Activated CD8-positive, alpha-beta T cell treated with anti-CD3 and anti-CD28 coated beads for 36 hours (primary cell): Measurements from ENCODE around the gene PEPD. TPM values are rescaled to one million over a fixed set of nuclear protein-coding genes. Genes with fewer than 3 reads are reported as not detected.

ENCODE experiments used
- ATAC-seq: fragments of 200-7000 bp; cut with Tn5 transposase; one replicate; pipeline ENCODE4 v1.10.0; 2021; ENCODE audit warnings: mild to moderate bottlenecking, moderate library complexity
- CTCF ChIA-PET: fragments of 350-600 bp; sonication (Branson Sonifier 250); formaldehyde crosslinking; loops from one replicate; lab custom pipeline; 2021; ENCODE audit warnings: antibody characterized with exemption; lab: Charles Lee
- POLR2A ChIA-PET: fragments of 350-600 bp; sonication (Branson Sonifier 250); formaldehyde crosslinking; loops from one replicate; lab custom pipeline; 2021; ENCODE audit warnings: antibody characterized with exemption; lab: Charles Lee
- DNase-seq: peaks from one replicate; pipeline ENCODE4 v3.0.0-alpha.2; 2020
- H3K27ac Mint-ChIP-seq: one replicate; pipeline ENCODE4 v1.8.0; 2021; ENCODE audit warnings: mild to moderate bottlenecking, mixed read lengths
- H3K27me3 Mint-ChIP-seq: one replicate; pipeline ENCODE4 v1.8.0; 2021; ENCODE audit warnings: mixed read lengths
- H3K36me3 Mint-ChIP-seq: one replicate; pipeline ENCODE4 v1.8.0; 2021; ENCODE audit warnings: low read depth, mixed read lengths
- H3K4me1 Mint-ChIP-seq: one replicate; pipeline ENCODE4 v1.8.0; 2021; ENCODE audit warnings: low read depth, mixed read lengths
- H3K4me3 Mint-ChIP-seq: one replicate; pipeline ENCODE4 v1.8.0; 2021; ENCODE audit warnings: mild to moderate bottlenecking, moderate library complexity, mixed read lengths
- H3K9me3 Mint-ChIP-seq: one replicate; pipeline ENCODE4 v1.8.0; 2021; ENCODE audit warnings: mixed read lengths
- CTCF ChIP-seq: fragments of 200-600 bp; IDR thresholded peaks from one replicate; pipeline ENCODE4 v1.8.0; 2022; ENCODE audit warnings: antibody characterized with exemption, mild to moderate bottlenecking
- intact Hi-C: fragments of 100-400 bp; cut with micrococcal nuclease; formaldehyde crosslinking; loops from one replicate; pipeline ENCODE4 v1.10.0; 2022
- total RNA-seq, 2 experiments: library from RNA; stranded (reverse); gene quantifications; one replicate each; pipeline ENCODE4 v1.2.3, GENCODE V29; 2021

Gene PEPD
- total RNA-seq, 2 experiments from 2014 or later, result 32.6 to 34.6 TPM

GRCh38 chr19:33443638-33444561, 77.7 kb downstream of the PEPD start:
- ATAC-seq, result no peak
- peaks cover 3% of the 10 kb centered on the region for H3K4me1 Mint-ChIP-seq
- no peak for DNase-seq
- ChIA-PET CTCF (no interaction called here), POLR2A (no interaction called here)
- H3K27me3 Mint-ChIP-seq, result no peaks in the 10 kb centered on the region
- TF ChIP-seq CTCF, result no peak
- no peaks in the 10 kb centered on the region for H3K36me3 Mint-ChIP-seq
- no peak overlapping the region for H3K27ac Mint-ChIP-seq
- intact Hi-C loops, result no loop called here
- no peaks in the 10 kb centered on the region for H3K9me3 Mint-ChIP-seq
- no peak overlapping the region for H3K4me3 Mint-ChIP-seq

GRCh38 chr19:33442706-33443105, 78.9 kb downstream of the PEPD start:
- ATAC-seq, result no peak
- Mint-ChIP-seq H3K27me3 (no peaks in the 10 kb centered on the region), H3K9me3 (no peaks in the 10 kb centered on the region), H3K4me3 (no peak overlapping the region), H3K36me3 (no peaks in the 10 kb centered on the region), H3K4me1 (peaks cover 3% of the 10 kb centered on the region), H3K27ac (no peak overlapping the region)
- intact Hi-C loops, result no loop called here
- ChIA-PET POLR2A (no interaction called here), CTCF (interaction anchor here (1.0 kb wide), 1 partner anchor 12 kb away, joined by 3 read pairs; no protein-coding TSS in a partner anchor)
- DNase-seq, result no peak
- TF ChIP-seq CTCF, result no peak

GRCh38 chr19:33441828-33442227, 79.8 kb downstream of the PEPD start:
- peaks cover 3% of the 10 kb centered on the region for H3K4me1 Mint-ChIP-seq
- H3K9me3 Mint-ChIP-seq, result no peaks in the 10 kb centered on the region
- no peak overlapping the region for H3K27ac Mint-ChIP-seq
- ChIA-PET CTCF (interaction anchor here (1.0 kb wide), 1 partner anchor 11 kb away, joined by 3 read pairs; no protein-coding TSS in a partner anchor), POLR2A (no interaction called here)
- intact Hi-C loops, result no loop called here
- ATAC-seq (no peak), DNase-seq (no peak)
- H3K36me3 Mint-ChIP-seq, result no peaks in the 10 kb centered on the region
- no peak for TF ChIP-seq CTCF
- no peak overlapping the region for H3K4me3 Mint-ChIP-seq
- no peaks in the 10 kb centered on the region for H3K27me3 Mint-ChIP-seq

GRCh38 chr19:33441277-33441699, 80.3 kb downstream of the PEPD start:
- intact Hi-C loops, result no loop called here
- TF ChIP-seq CTCF, result no peak
- Mint-ChIP-seq H3K27ac (no peak overlapping the region), H3K36me3 (no peaks in the 10 kb centered on the region), H3K27me3 (no peaks in the 10 kb centered on the region), H3K9me3 (no peaks in the 10 kb centered on the region), H3K4me1 (peaks cover 3% of the 10 kb centered on the region), H3K4me3 (no peak overlapping the region)
- DNase-seq, result no peak
- ATAC-seq, result peak; percentile 34
- ChIA-PET CTCF (no interaction called here), POLR2A (no interaction called here)

GRCh38 chr19:33440682-33441081, 80.9 kb downstream of the PEPD start:
- H3K4me1 Mint-ChIP-seq, result peaks cover 3% of the 10 kb centered on the region
- H3K27ac Mint-ChIP-seq, result no peak overlapping the region
- intact Hi-C loops, result no loop called here
- no peak for DNase-seq
- H3K4me3 Mint-ChIP-seq, result no peak overlapping the region
- POLR2A ChIA-PET, result no interaction called here
- TF ChIP-seq CTCF, result no peak
- CTCF ChIA-PET, result no interaction called here
- H3K36me3 Mint-ChIP-seq, result no peaks in the 10 kb centered on the region
- H3K9me3 Mint-ChIP-seq, result no peaks in the 10 kb centered on the region
- H3K27me3 Mint-ChIP-seq, result no peaks in the 10 kb centered on the region
- ATAC-seq, result no peak
